KOPT-K1 (cell line): ENCODE data around the gene TDRD5.

Experiments
- H3K27ac ChIP-seq: fragments of 200-600 bp; sonication (generic); 2 replicates; pipeline ENCODE4 v1.5.1; 2016; ENCODE audit warnings: antibody characterized with exemption, mild to moderate bottlenecking, low read depth, low read length; ENCODE audit not compliant: poor library complexity, severe bottlenecking
- H3K36me3 ChIP-seq: fragments of 200-600 bp; sonication (generic); 2 replicates; pipeline ENCODE4 v1.5.1; 2017; ENCODE audit warnings: antibody characterized with exemption, mild to moderate bottlenecking, low read length, moderate library complexity; ENCODE audit not compliant: insufficient read depth
- H3K9me3 ChIP-seq: fragments of 200-600 bp; sonication (generic); 2 replicates; pipeline ENCODE4 v1.5.1; 2017; ENCODE audit warnings: antibody characterized with exemption, low read length, mild to moderate bottlenecking; ENCODE audit not compliant: insufficient read depth, poor library complexity, severe bottlenecking

Gene TDRD5

GRCh38 chr1:179591592-179592580, at the start of gene TDRD5:
TDRD5 (plus strand) TSS chr1:179591832; CDS start chr1:179592616, 784 bp downstream.
- no peaks in the 10 kb centered on the region for H3K9me3 ChIP-seq
- no peak within 1 kb of the TSS for H3K27ac ChIP-seq
- no peaks in the 10 kb centered on the region for H3K36me3 ChIP-seq

- peaks cover 10% of the 10 kb centered on the region for H3K9me3 ChIP-seq
- no peak overlapping the region for H3K27ac ChIP-seq
- no peaks in the 10 kb centered on the region for H3K36me3 ChIP-seq
Observed at GRCh38 chr1:179545321-179545720, 46.3 kb upstream of the TDRD5 start.

- no peaks in the 10 kb centered on the region for H3K36me3 ChIP-seq
- no peak overlapping the region for H3K27ac ChIP-seq
- no peaks in the 10 kb centered on the region for H3K9me3 ChIP-seq
Observed at GRCh38 chr1:179547021-179547535, 44.6 kb upstream of the TDRD5 start.

GRCh38 chr1:179548666-179549367, 42.8 kb upstream of the TDRD5 start:
- H3K36me3 ChIP-seq = no peaks in the 10 kb centered on the region
- H3K27ac ChIP-seq = no peak overlapping the region
- no peaks in the 10 kb centered on the region for H3K9me3 ChIP-seq

GRCh38 chr1:179549368-179549700, 42.3 kb upstream of the TDRD5 start:
- H3K27ac ChIP-seq = no peak overlapping the region
- H3K36me3 ChIP-seq = no peaks in the 10 kb centered on the region
- no peaks in the 10 kb centered on the region for H3K9me3 ChIP-seq

GRCh38 chr1:179550746-179551682, 40.6 kb upstream of the TDRD5 start:
- Histone ChIP-seq H3K27ac (no peak overlapping the region), H3K36me3 (no peaks in the 10 kb centered on the region)

GRCh38 chr1:179554427-179554826, 37.2 kb upstream of the TDRD5 start:
- H3K36me3 ChIP-seq = no peaks in the 10 kb centered on the region
- no peak overlapping the region for H3K27ac ChIP-seq
- H3K9me3 ChIP-seq = no peaks in the 10 kb centered on the region

More at GRCh38 chr1:179550746-179551682, 40.6 kb upstream of the TDRD5 start:
- H3K9me3 ChIP-seq = no peaks in the 10 kb centered on the region

- H3K36me3 ChIP-seq = no peaks in the 10 kb centered on the region
- H3K27ac ChIP-seq = no peak overlapping the region
- no peaks in the 10 kb centered on the region for H3K9me3 ChIP-seq
Observed at GRCh38 chr1:179558078-179558477, 33.6 kb upstream of the TDRD5 start.

GRCh38 chr1:179575497-179576314, 15.9 kb upstream of the TDRD5 start, which contains the start of gene NPHS2:
NPHS2 (minus strand) TSS chr1:179575948; CDS start chr1:179575864, 84 bp downstream.
- Histone ChIP-seq H3K36me3 (no peaks in the 10 kb centered on the region), H3K27ac (no peak within 1 kb of the TSS), H3K9me3 (no peaks in the 10 kb centered on the region)

GRCh38 chr1:179576509-179576908, 15.1 kb upstream of the TDRD5 start:
- Histone ChIP-seq H3K36me3 (no peaks in the 10 kb centered on the region), H3K9me3 (no peaks in the 10 kb centered on the region), H3K27ac (no peak overlapping the region)

- no peak overlapping the region for H3K27ac ChIP-seq
- no peaks in the 10 kb centered on the region for H3K36me3 ChIP-seq
- no peaks in the 10 kb centered on the region for H3K9me3 ChIP-seq
Observed at GRCh38 chr1:179583771-179584320, 7.8 kb upstream of the TDRD5 start.

- no peaks in the 10 kb centered on the region for H3K36me3 ChIP-seq
- H3K9me3 ChIP-seq = no peaks in the 10 kb centered on the region
- H3K27ac ChIP-seq = no peak overlapping the region
Observed at GRCh38 chr1:179586107-179586823, 5.4 kb upstream of the TDRD5 start.

GRCh38 chr1:179587336-179587735, 4.3 kb upstream of the TDRD5 start:
- no peaks in the 10 kb centered on the region for H3K9me3 ChIP-seq
- no peaks in the 10 kb centered on the region for H3K36me3 ChIP-seq

More at GRCh38 chr1:179587336-179587735, 4.3 kb upstream of the TDRD5 start:
- H3K27ac ChIP-seq = no peak overlapping the region
